HG02763 (cell line): ENCODE data around the gene ADAMTSL3.

Experiments
- ATAC-seq: cut with Tn5 transposase; IDR thresholded peaks from one replicate; pipeline ENCODE4 v1.9.1; 2021; ENCODE audit warnings: mild to moderate bottlenecking, moderate library complexity; ENCODE audit not compliant: unreplicated experiment

Gene ADAMTSL3

GRCh38 chr15:83653639-83654378 is at the start of gene ADAMTSL3:
TSS of gene ADAMTSL3 (plus strand) at chr15:83654123. CDS start at chr15:83655762, 1,639 bp downstream.
- no peak for ATAC-seq

GRCh38 chr15:83604549-83604948 is 49.4 kb upstream of the ADAMTSL3 start:
- no peak for ATAC-seq

- ATAC-seq, result no peak
These were observed 48.6 kb upstream of the ADAMTSL3 start for GRCh38 chr15:83605111-83605945.

- no peak for ATAC-seq
These were observed 43.8 kb upstream of the ADAMTSL3 start for GRCh38 chr15:83610132-83610531.

- ATAC-seq, result no peak
These were observed 42.8 kb upstream of the ADAMTSL3 start for GRCh38 chr15:83610901-83611685.

- ATAC-seq, result no peak
These were observed 41.7 kb upstream of the ADAMTSL3 start for GRCh38 chr15:83612226-83612625.

GRCh38 chr15:83612898-83613635 is 40.9 kb upstream of the ADAMTSL3 start:
- ATAC-seq, result no peak

- ATAC-seq, result no peak
These were observed 40.2 kb upstream of the ADAMTSL3 start for GRCh38 chr15:83613714-83614113.

- ATAC-seq, result no peak
These were observed 37.1 kb upstream of the ADAMTSL3 start for GRCh38 chr15:83616840-83617239.

GRCh38 chr15:83626171-83626802 is 27.6 kb upstream of the ADAMTSL3 start:
- ATAC-seq, result no peak

- no peak for ATAC-seq
These were observed 22.4 kb upstream of the ADAMTSL3 start for GRCh38 chr15:83631534-83631933.

- ATAC-seq, result no peak
These were observed 10.7 kb upstream of the ADAMTSL3 start for GRCh38 chr15:83643201-83643600.

GRCh38 chr15:83644439-83644838 is 9.5 kb upstream of the ADAMTSL3 start:
- ATAC-seq, result no peak

- ATAC-seq, result no peak
These were observed 3.1 kb upstream of the ADAMTSL3 start for GRCh38 chr15:83650831-83651230.

- ATAC-seq, result no peak
These were observed 2.4 kb upstream of the ADAMTSL3 start for GRCh38 chr15:83651541-83651940.

- ATAC-seq, result no peak
These were observed 1.2 kb upstream of the ADAMTSL3 start for GRCh38 chr15:83652626-83653204.

- ATAC-seq, result no peak
These were observed 660 bp upstream of the ADAMTSL3 start for GRCh38 chr15:83653288-83653638.

- ATAC-seq, result no peak
These were observed 685 bp downstream of the ADAMTSL3 start for GRCh38 chr15:83654379-83655236.

GRCh38 chr15:83655237-83655616 is 1.3 kb downstream of the ADAMTSL3 start:
- ATAC-seq, result no peak
